Parathyroid adenoma (tissue), 2 donors: ENCODE results near the gene PGPEP1.

Experiments used
- H2AFZ ChIP-seq: fragments of 300-600 bp; sonication (generic); one replicate; pipeline ENCODE4 v1.7.0; 2017; ENCODE audit warnings: antibody characterized with exemption, mild to moderate bottlenecking
- H3K27ac ChIP-seq: fragments of 300-600 bp; sonication (generic); one replicate; pipeline ENCODE4 v1.7.0; 2017
- H3K27me3 ChIP-seq: fragments of 300-600 bp; sonication (generic); one replicate; pipeline ENCODE4 v1.7.0; 2017; ENCODE audit warnings: low read length; ENCODE audit not compliant: control insufficient read depth, insufficient read depth
- H3K36me3 ChIP-seq: fragments of 300-600 bp; sonication (generic); one replicate; pipeline ENCODE4 v1.7.0; 2017; ENCODE audit warnings: low read length; ENCODE audit not compliant: control insufficient read depth, insufficient read depth
- H3K4me1 ChIP-seq: fragments of 300-600 bp; sonication (generic); one replicate; pipeline ENCODE4 v1.7.0; 2017; ENCODE audit warnings: control low read depth
- H3K4me2 ChIP-seq: fragments of 300-600 bp; sonication (generic); one replicate; pipeline ENCODE4 v1.7.0; 2017; ENCODE audit warnings: low read length
- H3K4me3 ChIP-seq: fragments of 300-600 bp; sonication (generic); one replicate; pipeline ENCODE4 v1.7.0; 2017; ENCODE audit warnings: low read depth, low read length
- H3K79me2 ChIP-seq: fragments of 300-600 bp; sonication (generic); one replicate; pipeline ENCODE4 v1.7.0; 2017; ENCODE audit warnings: control low read depth
- H3K9ac ChIP-seq: fragments of 300-600 bp; sonication (generic); one replicate; pipeline ENCODE4 v1.7.0; 2017; ENCODE audit warnings: mild to moderate bottlenecking
- H3K9me3 ChIP-seq: fragments of 300-600 bp; sonication (generic); one replicate; pipeline ENCODE4 v1.7.0; 2017; ENCODE audit warnings: low read length; ENCODE audit not compliant: control insufficient read depth
- CTCF ChIP-seq: fragments of 300-600 bp; sonication (generic); IDR thresholded peaks from one replicate; pipeline ENCODE4 v1.7.0; 2017; ENCODE audit warnings: antibody characterized with exemption, mild to moderate bottlenecking
- donor health status: primary hyperparathyroidism.

Gene PGPEP1

GRCh38 chr19:18373407-18373891, 33.1 kb downstream of the PGPEP1 start:
- Histone ChIP-seq H3K27ac (peak overlapping the region; percentile 86), H3K79me2 (no peaks in the 10 kb centered on the region), H3K9ac (no peak overlapping the region), H2AFZ (peak overlapping the region; percentile 71), H3K9me3 (no peaks in the 10 kb centered on the region), H3K27me3 (no peaks in the 10 kb centered on the region), H3K4me1 (peaks cover 14% of the 10 kb centered on the region), H3K4me2 (no peak overlapping the region), H3K4me3 (no peak overlapping the region), H3K36me3 (no peaks in the 10 kb centered on the region)
- TF ChIP-seq CTCF = no peak

- Histone ChIP-seq H3K36me3 (no peaks in the 10 kb centered on the region), H3K4me2 (peak overlapping the region; percentile 34), H3K27me3 (no peaks in the 10 kb centered on the region), H2AFZ (peak overlapping the region; percentile 71), H3K79me2 (no peaks in the 10 kb centered on the region), H3K4me1 (peaks cover 14% of the 10 kb centered on the region), H3K4me3 (peak overlapping the region; percentile 49), H3K9me3 (no peaks in the 10 kb centered on the region), H3K9ac (no peak overlapping the region), H3K27ac (peak overlapping the region; percentile 86)
- no peak for TF ChIP-seq CTCF
These were observed 33.7 kb downstream of the PGPEP1 start for GRCh38 chr19:18373892-18374629.

- Histone ChIP-seq H3K4me1 (peaks cover 22% of the 10 kb centered on the region), H3K4me2 (no peak overlapping the region), H3K9ac (no peak overlapping the region), H3K27me3 (no peaks in the 10 kb centered on the region), H3K27ac (no peak overlapping the region), H3K36me3 (no peaks in the 10 kb centered on the region), H3K9me3 (no peaks in the 10 kb centered on the region), H3K4me3 (no peak overlapping the region), H2AFZ (no peak overlapping the region), H3K79me2 (no peaks in the 10 kb centered on the region)
- no peak for TF ChIP-seq CTCF
These were observed 36.6 kb downstream of the PGPEP1 start for GRCh38 chr19:18377026-18377425.

- Histone ChIP-seq H2AFZ (peak overlapping the region; percentile 89), H3K4me1 (peaks cover 8% of the 10 kb centered on the region), H3K79me2 (no peaks in the 10 kb centered on the region), H3K9ac (no peak overlapping the region), H3K9me3 (no peaks in the 10 kb centered on the region), H3K27me3 (no peaks in the 10 kb centered on the region), H3K4me2 (peak overlapping the region; percentile 10), H3K36me3 (no peaks in the 10 kb centered on the region), H3K27ac (peak overlapping the region; percentile 71), H3K4me3 (no peak overlapping the region)
- no peak for TF ChIP-seq CTCF
These were observed 39.7 kb downstream of the PGPEP1 start for GRCh38 chr19:18379803-18380747.
